Measurements from ENCODE around the gene LRP1B. TPM values are rescaled to one million over a fixed set of nuclear protein-coding genes. Genes with fewer than 3 reads are reported as not detected.

Gene LRP1B
- total RNA-seq: 1.7 to 1.9 TPM (median 1.8 TPM) in 3 replicates

GRCh38 chr2:142131010-142131669 is at the start of gene LRP1B:
LRP1B (minus strand) TSS chr2:142131016; CDS start chr2:142130729, 287 bp downstream.
- Mint-ChIP-seq H3K27ac (peak within 1 kb of the TSS; percentile 80), H3K9me3 (no peaks in the 10 kb centered on the region), H3K4me3 (peak within 1 kb of the TSS; percentile 91), H3K36me3 (no peaks in the 10 kb centered on the region), H3K27me3 (ENCODE audit: low read depth) (peaks cover 45% of the 10 kb centered on the region), H3K4me1 (peaks cover 22% of the 10 kb centered on the region)
- TF ChIP-seq, protein P1, sequence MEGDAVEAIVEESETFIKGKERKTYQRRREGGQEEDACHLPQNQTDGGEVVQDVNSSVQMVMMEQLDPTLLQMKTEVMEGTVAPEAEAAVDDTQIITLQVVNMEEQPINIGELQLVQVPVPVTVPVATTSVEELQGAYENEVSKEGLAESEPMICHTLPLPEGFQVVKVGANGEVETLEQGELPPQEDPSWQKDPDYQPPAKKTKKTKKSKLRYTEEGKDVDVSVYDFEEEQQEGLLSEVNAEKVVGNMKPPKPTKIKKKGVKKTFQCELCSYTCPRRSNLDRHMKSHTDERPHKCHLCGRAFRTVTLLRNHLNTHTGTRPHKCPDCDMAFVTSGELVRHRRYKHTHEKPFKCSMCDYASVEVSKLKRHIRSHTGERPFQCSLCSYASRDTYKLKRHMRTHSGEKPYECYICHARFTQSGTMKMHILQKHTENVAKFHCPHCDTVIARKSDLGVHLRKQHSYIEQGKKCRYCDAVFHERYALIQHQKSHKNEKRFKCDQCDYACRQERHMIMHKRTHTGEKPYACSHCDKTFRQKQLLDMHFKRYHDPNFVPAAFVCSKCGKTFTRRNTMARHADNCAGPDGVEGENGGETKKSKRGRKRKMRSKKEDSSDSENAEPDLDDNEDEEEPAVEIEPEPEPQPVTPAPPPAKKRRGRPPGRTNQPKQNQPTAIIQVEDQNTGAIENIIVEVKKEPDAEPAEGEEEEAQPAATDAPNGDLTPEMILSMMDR (IDR thresholded peaks at IDR 0.05; ENCODE audit: unreplicated experiment): no peak
- DNase-seq (ENCODE audit: low spot score in 2 of 2, unreplicated experiment in 2 of 2): peak in 1 of 2 experiments; percentile 44

GRCh38 chr2:142179686-142180085 is 48.9 kb upstream of the LRP1B start:
- Mint-ChIP-seq H3K36me3 (no peaks in the 10 kb centered on the region), H3K4me3 (no peak overlapping the region), H3K9me3 (peaks cover 10% of the 10 kb centered on the region), H3K27ac (no peak overlapping the region), H3K4me1 (peaks cover 24% of the 10 kb centered on the region), H3K27me3 (ENCODE audit: low read depth) (no peaks in the 10 kb centered on the region)
- no peak for DNase-seq (ENCODE audit: low spot score in 2 of 2, unreplicated experiment in 2 of 2)
- TF ChIP-seq, protein P1 (IDR thresholded peaks at IDR 0.05; ENCODE audit: unreplicated experiment): no peak

- TF ChIP-seq, protein P1 (IDR thresholded peaks at IDR 0.05; ENCODE audit: unreplicated experiment): no peak
- Mint-ChIP-seq H3K9me3 (peaks cover 5% of the 10 kb centered on the region), H3K27me3 (ENCODE audit: low read depth) (no peaks in the 10 kb centered on the region), H3K36me3 (no peaks in the 10 kb centered on the region), H3K27ac (no peak overlapping the region), H3K4me3 (no peak overlapping the region), H3K4me1 (peaks cover 26% of the 10 kb centered on the region)
- no peak for DNase-seq (ENCODE audit: low spot score in 2 of 2, unreplicated experiment in 2 of 2)
Observed at GRCh38 chr2:142178604-142179003, 47.8 kb upstream of the LRP1B start.

GRCh38 chr2:142176941-142177340 is 46.1 kb upstream of the LRP1B start:
- H3K36me3 Mint-ChIP-seq: no peaks in the 10 kb centered on the region
- H3K27me3 Mint-ChIP-seq (ENCODE audit: low read depth): no peaks in the 10 kb centered on the region
- TF ChIP-seq, protein P1 (IDR thresholded peaks at IDR 0.05; ENCODE audit: unreplicated experiment): no peak
- H3K4me3 Mint-ChIP-seq: no peak overlapping the region
- H3K9me3 Mint-ChIP-seq: peaks cover 5% of the 10 kb centered on the region
- H3K4me1 Mint-ChIP-seq: peaks cover 26% of the 10 kb centered on the region
- no peak overlapping the region for H3K27ac Mint-ChIP-seq
- no peak for DNase-seq (ENCODE audit: low spot score in 2 of 2, unreplicated experiment in 2 of 2)

GRCh38 chr2:142175813-142176338 is 45.1 kb upstream of the LRP1B start:
- Mint-ChIP-seq H3K27ac (peak overlapping the region; percentile 5), H3K9me3 (peaks cover 5% of the 10 kb centered on the region), H3K36me3 (no peaks in the 10 kb centered on the region), H3K4me3 (no peak overlapping the region), H3K4me1 (peaks cover 26% of the 10 kb centered on the region), H3K27me3 (ENCODE audit: low read depth) (no peaks in the 10 kb centered on the region)
- DNase-seq (ENCODE audit: low spot score in 2 of 2, unreplicated experiment in 2 of 2): no peak
- TF ChIP-seq, protein P1 (IDR thresholded peaks at IDR 0.05; ENCODE audit: unreplicated experiment): no peak
